ENCODE measurements around the gene IDUA.

The IDUA gene

DNA sequence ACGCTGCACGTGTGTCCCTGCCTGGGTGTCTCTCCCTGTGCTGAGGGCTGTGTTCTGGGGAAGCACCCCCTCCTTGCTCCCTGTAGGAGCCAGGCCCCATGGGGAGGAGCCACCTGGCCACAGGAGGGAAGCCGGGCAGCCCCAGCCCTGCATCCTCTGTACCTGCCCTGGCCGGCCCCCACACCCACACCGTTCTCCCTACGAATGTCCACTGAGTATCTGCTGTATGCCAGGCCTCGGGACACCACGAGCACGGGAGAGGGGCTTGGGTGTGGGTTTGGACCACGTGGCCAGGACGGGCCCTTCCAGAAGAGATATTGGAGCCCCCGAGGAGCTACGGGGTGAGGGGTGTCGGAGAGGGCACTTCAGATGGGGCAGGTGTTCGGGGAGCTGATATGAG, 30.9 kb downstream of the IDUA start:
- FAIRE-seq, result no peak

DNA sequence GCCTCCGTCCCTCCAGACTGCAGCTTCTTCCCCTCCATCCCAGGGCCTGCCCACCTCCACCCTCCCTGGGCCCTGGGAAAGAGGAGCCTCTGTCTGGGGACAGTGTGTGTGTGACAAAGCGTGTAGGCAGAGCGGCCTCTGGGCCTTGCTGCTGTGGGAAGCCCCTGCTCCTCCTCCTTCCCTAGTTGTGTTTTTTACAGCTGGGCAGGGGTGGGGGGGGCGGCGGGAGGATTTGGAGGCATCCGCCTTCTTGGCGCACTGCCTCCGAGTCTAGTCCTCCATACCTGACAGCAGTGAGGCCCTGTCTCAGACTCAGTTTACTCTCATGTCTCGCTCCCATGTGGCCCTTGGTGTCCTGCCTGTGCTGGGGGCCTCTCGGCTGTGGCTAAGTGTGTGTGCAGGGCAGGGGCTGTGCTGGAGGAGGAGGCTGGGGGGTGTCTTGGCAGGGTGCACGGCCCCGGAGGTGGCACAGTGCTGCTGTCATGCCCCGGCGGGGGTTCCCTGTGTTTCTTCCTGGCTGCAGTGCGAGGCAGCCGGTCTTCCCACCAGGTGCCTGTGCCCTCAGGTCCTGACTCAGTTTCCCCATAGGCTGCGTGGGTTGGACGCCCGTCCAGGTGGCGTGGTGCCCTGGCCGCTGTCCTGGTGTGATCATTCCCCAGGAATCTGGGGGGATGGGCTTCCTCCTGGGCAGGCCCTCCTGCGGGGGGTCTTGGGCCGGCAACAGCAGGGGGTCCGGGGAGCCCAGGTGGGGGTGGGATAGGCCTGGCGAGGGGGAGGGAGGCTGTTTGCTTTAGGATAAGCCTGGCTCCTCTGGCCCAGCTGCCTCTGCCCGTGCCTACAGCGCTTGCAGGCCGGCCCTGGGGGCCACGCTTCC, 31.5 kb downstream of the IDUA start:
- no peak for FAIRE-seq

DNA sequence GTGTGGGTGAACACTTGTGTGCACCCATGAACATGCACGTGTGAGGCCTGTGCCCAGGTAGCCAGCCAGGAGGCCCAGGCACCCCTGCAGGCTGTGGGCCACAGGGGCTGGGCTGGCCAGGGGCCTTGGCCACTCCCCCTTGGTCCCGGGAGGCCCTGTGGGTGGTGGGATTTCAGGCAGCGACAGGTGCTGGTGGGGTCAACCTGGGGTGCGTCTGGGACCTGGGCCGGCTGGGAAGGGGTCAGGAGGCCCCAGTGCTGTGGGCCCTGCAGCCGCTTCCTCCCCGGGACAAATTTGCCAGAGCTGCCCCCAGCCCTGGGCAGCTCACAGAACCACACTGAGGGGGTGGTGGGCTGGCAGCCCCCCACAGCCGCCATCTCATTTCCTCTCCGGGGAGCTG, 32.5 kb downstream of the IDUA start:
- FAIRE-seq, result no peak

DNA sequence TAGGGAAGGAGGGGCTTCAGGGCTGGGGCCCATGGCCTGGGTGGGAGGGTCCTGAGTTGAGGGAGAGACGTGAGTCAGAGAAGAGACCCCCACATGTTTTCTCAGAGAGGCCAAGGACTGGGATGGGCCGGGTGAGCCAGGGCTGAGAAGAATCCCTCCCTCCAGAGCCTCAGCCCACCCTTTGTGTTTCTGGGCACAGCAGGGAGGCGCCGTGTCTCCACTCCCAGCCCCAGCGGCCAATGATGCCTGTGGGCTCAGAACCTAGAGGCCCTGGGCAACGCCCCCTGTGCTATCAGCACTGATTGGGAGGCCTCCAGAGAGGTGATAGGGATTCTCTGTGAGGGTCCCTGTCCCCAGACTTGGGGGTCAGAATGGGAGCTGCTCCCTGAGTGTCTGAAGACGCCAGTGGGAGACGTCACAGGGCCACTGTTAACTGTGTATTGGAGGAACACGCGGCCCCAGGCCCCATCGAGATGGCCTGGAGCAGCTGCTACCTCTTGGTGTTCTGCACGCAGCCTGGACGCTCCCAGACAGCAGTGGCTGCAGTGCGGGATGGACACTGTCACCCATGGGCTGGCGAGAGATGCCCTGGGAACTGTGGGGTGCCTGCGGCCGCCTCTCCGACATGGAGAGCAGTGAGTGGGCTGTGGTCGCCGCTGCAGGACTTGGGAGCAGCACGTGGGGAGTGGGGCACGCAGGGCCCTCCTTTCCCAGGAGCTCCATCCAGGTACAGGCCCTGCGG, 33.1 kb downstream of the IDUA start:
- no peak for FAIRE-seq

DNA sequence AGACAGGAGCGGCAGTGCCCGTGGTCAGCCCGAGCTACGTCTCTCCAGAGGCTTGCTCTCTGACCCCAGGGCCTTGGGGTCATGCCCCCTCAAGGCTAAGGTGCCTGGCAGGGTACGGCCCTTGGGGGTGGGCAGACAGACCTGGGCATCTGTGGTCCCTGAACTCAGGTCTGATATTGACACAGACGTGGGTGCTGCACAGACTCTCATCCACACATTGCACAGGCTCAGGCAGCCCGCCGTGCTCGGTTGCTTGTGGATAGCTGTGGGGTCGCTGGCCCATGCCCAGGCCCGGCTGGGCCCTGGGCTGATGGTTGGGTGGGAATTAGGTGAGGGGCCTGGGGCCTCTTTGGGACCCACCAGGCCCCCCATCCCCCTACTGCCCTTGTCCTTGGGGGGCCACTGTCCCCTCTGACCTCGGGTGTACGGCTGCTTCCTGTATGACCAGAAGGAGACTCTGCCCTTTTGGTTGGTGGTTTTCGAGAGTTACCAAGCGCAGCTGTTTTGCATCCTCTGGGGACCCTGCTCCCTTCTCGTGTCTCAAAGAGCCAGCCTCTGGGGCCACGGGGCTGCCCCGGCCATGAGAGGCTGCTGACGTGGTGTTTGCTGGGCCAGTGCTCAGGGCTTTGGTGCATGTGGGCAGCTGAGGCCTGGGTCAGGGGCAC, 34.7 kb downstream of the IDUA start:
- no peak for FAIRE-seq

DNA sequence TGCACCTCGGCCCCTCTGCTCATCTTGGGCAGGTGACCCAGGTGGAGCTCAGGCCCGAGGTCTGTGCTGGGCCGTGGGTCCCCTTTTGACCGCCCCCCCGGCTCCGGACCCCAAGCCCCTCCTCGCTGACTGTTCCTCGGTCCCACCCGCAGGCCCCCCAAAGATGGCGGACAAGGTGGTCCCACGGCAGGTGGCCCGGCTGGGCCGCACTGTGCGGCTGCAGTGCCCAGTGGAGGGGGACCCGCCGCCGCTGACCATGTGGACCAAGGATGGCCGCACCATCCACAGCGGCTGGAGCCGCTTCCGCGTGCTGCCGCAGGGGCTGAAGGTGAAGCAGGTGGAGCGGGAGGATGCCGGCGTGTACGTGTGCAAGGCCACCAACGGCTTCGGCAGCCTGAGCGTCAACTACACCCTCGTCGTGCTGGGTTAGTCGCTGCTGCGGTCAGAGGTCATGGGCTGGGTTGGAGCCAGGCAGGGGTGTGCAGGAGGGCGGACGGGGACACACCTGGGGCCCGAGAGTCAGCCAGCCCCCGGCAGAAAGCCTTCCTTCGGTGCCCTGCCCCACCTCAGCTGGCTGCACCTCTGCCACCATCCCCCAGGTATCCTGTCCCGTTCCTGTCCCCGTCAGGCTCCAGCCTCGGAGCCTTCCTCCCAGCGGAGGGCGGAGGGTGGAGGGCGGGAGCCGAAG, 35.4 kb downstream of the IDUA start:
- FAIRE-seq, result no peak

DNA sequence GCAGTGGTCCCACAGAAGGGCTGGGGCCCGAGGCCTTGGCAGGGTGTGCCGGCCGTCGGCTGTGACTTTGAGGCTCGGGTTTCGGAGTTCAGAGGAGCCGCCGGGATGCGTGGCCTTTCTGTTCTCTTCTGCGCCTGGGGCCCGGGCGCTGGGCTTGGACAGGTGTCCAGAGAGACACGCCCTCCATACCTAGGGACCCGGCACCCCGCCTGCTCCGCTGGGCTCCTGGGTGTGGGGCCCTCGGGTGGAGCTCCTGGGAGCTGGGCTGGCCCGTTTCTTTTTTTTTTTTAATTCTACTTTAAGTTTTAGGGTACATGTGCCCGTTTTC, 35.9 kb downstream of the IDUA start:
- FAIRE-seq, result no peak

DNA sequence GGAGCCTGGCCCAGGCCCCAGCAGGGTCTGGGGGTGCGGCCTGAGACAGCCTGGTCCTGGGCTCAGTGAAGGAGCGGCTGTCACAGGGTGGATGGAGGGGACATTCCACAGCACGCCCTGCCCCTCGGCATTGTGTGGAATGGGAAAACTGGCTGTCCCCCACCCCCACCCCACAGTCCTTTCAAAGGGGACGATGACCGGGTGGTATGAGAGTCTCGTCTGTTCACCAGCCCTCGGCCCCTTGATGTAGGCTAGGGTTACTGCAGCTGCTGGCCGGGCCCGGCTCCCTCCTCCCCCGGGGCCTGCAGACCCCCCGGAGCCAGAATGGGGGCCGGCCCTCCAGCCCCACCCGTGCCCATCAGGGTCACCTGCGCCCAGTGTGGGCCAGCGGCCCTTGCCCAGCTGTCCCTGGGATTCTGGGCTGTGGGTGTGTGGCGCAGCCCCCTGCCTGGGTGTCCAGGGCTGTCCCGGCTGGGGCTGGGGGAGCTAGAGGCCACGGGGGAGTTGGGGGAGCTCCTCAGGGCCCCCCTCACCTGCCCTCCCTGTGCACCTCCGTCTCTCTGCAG, 36.3 kb downstream of the IDUA start:
- no peak for FAIRE-seq

DNA sequence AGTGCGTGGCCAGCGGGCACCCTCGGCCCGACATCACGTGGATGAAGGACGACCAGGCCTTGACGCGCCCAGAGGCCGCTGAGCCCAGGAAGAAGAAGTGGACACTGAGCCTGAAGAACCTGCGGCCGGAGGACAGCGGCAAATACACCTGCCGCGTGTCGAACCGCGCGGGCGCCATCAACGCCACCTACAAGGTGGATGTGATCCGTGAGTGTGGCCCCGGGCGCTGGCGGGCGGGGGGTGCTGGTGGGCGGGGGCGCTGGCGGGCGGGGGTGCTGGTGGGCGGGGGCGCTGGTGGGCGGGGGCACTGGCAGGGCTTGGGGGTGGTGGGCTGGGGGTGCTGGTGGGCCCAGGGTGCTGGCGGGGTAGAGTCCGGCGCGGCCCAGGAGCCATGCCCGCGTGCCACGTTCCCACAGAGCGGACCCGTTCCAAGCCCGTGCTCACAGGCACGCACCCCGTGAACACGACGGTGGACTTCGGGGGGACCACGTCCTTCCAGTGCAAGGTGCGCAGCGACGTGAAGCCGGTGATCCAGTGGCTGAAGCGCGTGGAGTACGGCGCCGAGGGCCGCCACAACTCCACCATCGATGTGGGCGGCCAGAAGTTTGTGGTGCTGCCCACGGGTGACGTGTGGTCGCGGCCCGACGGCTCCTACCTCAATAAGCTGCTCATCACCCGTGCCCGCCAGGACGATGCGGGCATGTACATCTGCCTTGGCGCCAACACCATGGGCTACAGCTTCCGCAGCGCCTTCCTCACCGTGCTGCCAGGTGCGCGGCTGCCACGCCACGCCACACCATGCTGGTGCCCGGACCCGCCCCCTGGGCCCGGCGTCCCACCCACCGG, 37.3 kb downstream of the IDUA start:
- no peak for FAIRE-seq

DNA sequence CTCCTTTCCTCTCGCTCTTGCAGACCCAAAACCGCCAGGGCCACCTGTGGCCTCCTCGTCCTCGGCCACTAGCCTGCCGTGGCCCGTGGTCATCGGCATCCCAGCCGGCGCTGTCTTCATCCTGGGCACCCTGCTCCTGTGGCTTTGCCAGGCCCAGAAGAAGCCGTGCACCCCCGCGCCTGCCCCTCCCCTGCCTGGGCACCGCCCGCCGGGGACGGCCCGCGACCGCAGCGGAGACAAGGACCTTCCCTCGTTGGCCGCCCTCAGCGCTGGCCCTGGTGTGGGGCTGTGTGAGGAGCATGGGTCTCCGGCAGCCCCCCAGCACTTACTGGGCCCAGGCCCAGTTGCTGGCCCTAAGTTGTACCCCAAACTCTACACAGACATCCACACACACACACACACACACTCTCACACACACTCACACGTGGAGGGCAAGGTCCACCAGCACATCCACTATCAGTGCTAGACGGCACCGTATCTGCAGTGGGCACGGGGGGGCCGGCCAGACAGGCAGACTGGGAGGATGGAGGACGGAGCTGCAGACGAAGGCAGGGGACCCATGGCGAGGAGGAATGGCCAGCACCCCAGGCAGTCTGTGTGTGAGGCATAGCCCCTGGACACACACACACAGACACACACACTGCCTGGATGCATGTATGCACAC, 38.2 kb downstream of the IDUA start:
- FAIRE-seq, result no peak

DNA sequence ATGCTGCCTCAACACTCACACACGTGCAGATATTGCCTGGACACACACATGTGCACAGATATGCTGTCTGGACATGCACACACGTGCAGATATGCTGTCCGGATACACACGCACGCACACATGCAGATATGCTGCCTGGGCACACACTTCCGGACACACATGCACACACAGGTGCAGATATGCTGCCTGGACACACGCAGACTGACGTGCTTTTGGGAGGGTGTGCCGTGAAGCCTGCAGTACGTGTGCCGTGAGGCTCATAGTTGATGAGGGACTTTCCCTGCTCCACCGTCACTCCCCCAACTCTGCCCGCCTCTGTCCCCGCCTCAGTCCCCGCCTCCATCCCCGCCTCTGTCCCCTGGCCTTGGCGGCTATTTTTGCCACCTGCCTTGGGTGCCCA, 39.3 kb downstream of the IDUA start:
- no peak for FAIRE-seq

DNA sequence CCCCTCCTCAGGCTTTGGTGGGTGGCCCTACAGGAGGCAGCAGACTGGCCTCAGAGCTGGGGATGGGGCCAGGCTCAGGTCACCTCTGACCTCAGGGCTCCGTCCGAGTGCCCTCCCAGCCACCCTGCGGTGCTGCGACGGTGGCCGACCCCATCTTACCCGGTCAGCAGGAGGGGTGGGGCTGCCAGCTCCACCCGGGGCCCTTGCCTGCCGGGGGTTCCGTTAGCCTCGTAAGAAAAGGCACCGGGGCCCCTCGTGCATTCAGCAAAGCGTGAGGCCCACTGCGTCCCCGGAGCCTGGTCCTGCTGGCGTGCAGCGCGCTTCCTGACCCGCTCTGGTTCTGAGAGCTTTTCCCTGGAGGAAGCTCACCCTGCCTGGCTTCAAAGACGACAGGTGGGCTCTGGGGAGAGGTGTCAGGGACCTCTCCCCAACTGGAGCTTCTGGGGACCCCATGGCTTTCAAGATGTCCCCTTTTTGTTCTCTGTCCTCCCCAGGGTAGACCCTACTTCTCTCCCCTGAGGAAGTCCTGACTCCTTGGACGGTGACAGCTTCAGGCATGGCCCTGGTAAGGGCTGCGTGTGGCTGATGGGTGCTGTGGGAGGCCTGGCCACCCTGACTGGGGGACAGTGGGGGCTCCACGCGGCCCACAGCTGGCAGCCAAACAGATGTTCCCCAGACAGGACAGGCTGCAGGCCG, 40.5 kb downstream of the IDUA start:
- FAIRE-seq, result no peak

DNA sequence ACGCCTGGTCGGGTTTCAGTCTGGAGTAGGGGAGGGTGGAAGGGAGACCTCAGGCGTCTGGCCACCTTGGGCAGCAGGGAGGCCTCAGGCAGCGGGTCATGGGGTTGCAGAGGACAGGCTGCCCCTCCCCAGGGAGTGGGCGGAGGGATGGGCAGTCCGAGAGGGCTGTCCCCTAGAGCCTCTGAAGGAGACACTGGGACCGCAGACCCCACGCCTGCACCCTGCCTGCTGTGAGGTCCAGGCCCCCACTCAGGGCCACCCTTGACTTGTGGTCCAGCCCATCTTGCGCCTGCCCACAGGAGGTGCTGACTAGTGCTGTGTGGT, 41.0 kb downstream of the IDUA start:
- no peak for FAIRE-seq

DNA sequence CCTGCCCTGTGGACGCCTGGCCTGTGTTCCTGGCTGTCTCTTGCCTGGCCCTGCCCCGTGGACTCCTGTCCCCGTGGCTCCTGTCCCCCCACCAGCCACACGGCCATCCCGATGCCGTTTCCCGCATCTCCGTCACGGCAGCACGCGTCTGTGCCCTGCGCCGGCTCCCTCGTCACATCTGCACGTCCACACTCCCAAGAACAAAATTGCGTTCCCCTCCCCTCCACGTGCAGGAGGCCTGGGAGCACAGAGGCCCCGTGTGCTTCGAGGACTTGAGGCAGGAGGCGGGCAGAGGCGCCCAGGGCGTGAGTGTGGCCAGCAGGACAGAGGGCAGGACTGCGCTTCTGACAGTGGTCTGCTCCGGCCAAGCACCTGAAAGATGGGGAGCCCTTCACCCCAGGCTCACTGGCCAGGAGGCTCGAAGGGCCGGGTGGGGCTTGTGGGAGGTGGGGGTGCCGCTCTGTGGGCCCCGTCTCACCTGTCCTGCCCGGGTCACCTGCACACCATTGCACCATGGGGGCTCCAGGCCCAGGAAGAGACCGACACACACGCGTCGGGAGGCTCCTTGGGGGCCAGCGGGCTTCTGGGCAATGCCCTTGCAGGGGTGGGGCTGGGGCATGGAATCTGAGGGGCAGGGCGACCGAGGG, 41.9 kb downstream of the IDUA start:
- no peak for FAIRE-seq

DNA sequence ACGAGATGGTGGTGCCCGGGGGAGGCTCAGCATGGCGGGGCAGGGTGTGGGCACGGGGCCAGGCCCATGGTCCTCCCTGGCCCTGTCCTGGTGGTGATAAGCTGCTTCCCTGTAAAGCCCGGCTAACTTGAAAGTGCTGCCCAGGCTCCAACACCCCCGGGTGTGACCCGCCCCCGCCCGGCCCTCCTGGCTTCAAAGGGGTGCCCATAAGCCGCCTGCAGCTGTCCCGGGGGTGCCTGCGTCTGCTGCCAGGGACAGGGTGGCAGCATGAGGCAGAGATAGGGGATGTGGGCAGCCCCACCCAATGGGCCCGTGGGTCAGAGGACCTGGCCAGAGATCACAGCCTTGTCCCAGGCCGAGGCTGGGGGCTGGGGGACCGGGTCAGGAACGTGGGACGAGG, 42.7 kb downstream of the IDUA start:
- no peak for FAIRE-seq

DNA sequence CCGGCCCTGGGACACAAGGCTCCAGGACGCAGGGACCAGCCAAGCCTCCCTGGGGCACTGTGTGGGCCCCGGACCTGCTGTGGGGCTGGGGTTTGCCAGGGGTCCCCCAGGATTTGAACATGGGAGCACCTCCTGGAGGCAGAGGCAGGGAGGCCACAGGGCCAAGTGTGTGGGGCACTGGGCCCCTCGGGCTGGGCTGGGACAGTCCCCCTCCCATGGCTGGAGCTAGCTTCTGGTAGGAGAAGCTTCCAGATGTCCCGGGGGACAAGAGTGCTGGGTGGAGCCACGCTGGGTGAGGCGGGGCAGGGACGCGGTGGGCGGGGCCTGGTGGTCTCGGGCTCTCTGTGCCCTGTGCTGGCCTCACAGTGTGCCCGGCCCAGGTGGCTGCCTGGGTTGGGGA, 43.2 kb downstream of the IDUA start:
- no peak for FAIRE-seq

DNA sequence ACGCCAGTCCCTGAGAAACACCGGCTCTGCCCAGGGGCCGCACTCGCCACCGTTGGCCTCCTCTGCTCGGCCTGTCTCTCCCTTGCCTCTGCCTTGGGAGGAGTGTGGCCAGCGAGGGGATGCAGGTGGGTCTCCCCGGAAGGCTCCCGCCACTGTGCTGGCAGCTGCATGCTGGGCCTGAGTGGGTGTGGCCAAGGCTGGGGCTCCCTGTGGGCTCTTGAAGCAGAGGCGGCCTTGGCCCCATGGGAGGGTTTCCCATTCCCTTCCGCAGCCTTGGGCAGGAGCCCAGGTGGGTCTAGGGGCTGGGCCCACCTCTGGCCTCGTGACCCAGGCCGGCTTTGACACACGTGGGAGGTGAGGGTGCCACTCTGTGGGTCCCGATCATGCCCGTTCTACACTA, 43.7 kb downstream of the IDUA start:
- FAIRE-seq, result no peak

DNA sequence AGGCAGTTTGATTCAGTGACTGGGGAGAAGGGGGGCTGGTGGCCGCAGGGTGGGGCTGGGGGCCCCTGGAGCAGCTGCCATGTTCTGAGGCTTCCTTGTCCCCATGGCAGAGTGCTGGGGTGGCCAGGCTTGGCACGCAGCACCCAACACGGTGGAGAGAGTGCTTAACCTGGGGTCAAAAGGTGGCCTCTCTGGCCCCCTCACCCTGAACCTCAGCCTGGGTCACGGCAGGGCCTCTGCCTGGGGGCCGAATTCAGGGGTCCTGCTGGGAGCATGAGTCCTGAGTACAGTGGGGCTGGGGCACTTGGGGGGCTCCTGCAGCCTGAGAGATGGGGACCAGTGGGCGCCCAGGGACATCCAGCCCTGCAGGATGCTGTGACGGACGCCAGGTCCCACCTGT, 44.5 kb downstream of the IDUA start:
- no peak for FAIRE-seq

DNA sequence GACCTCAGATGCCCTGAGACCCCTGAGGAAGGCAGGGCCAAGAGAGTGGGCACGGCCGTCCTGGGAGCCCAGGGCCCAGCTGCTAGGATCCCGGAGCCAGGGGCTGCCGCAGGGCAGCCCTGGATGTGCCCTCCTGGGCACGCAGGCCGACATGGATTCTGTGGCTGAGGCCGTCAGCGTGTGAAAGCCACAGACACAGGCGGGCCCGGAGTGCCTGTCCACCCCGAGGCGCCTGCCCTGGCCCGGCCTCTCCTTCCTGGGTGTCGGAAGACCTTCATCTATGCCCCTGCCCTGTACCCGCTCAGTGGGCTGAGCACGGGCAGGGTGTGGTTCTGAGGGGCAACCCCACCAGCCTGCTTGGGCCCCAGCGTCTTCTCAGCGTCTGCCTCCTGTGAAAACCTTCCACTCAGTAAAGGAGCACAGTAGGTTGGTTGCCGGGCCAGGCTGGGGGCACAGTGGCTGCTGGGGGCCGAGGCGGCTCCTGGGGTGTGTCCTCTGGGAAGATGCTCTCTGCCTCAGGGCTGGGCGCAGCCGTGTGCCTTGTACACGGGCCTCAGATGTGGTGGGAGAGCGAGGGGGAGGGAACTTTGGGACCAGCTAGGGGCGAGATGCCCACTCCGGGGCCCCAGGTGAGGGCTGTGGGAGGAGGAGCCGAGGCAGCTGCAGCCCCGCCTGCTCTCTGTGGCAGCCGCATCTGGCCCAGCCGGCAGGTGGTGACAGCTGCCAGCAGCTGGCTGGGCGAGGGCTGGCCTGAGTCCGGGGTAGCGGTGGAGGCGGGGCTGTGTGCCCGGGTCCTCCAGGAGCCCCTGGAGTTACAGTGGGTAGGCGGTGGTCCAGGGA, 45.3 kb downstream of the IDUA start:
- no peak for FAIRE-seq

Measured in colon (tissue), 2 donors.